CD8-positive, alpha-beta memory T cell (primary cell): ENCODE results near the gene KLHL21. TPM values are rescaled to one million over a fixed set of nuclear protein-coding genes. Genes with fewer than 3 reads are reported as not detected.

Experiments used
- CTCF ChIA-PET: fragments of 350-600 bp; sonication (Branson Sonifier 250); formaldehyde crosslinking; loops from one replicate; lab custom pipeline; 2021; ENCODE audit warnings: antibody characterized with exemption; lab: Charles Lee
- POLR2A ChIA-PET: fragments of 350-600 bp; sonication (Branson Sonifier 250); formaldehyde crosslinking; loops from one replicate; lab custom pipeline; 2021; ENCODE audit warnings: antibody characterized with exemption; lab: Charles Lee
- DNase-seq, 5 donors: peaks; one replicate each; pipeline versions ENCODE4 v3.0.0 to v3.0.0-alpha.2; 2020 to 2022; ENCODE audit warnings: mixed read lengths in 1 of 5
- H3K27ac ChIP-seq: one replicate; pipeline ENCODE4 v1.7.0; 2013; ENCODE audit warnings: low read depth, mild to moderate bottlenecking, low read length, moderate library complexity
- H3K27me3 ChIP-seq: 2 replicates; pipeline ENCODE4 v1.7.0; 2013; ENCODE audit warnings: low read length, mild to moderate bottlenecking; ENCODE audit not compliant: insufficient read depth, poor library complexity, severe bottlenecking
- H3K36me3 ChIP-seq: 2 replicates; pipeline ENCODE4 v1.7.0; 2013; ENCODE audit warnings: mild to moderate bottlenecking, low read length, moderate library complexity; ENCODE audit not compliant: insufficient read depth
- H3K4me1 ChIP-seq: 2 replicates; pipeline ENCODE4 v1.7.0; 2013; ENCODE audit warnings: mild to moderate bottlenecking, low read length, moderate library complexity; ENCODE audit not compliant: insufficient read depth
- H3K4me3 ChIP-seq: 2 replicates; pipeline ENCODE4 v1.7.0; 2013; ENCODE audit warnings: mild to moderate bottlenecking, low read length
- H3K9me3 ChIP-seq: 2 replicates; pipeline ENCODE4 v1.7.0; 2013; ENCODE audit warnings: mild to moderate bottlenecking, low read length
- H3K27ac Mint-ChIP-seq, 8 donors: one replicate each; pipeline ENCODE4 v1.8.0; 2020 to 2021; ENCODE audit warnings: mixed read lengths in 8 of 8, mild to moderate bottlenecking in 6 of 8, inconsistent platforms in 3 of 8, moderate library complexity in 3 of 8
- H3K27me3 Mint-ChIP-seq, 2 donors: one replicate each; pipeline ENCODE4 v1.8.0; 2020 to 2021; ENCODE audit warnings: mixed read lengths in 2 of 2, mild to moderate bottlenecking in 1 of 2, moderate library complexity in 1 of 2
- H3K36me3 Mint-ChIP-seq, 3 donors: one replicate each; pipeline ENCODE4 v1.8.0; 2020 to 2021; ENCODE audit warnings: mixed read lengths in 3 of 3, inconsistent platforms in 1 of 3, mild to moderate bottlenecking in 1 of 3
- H3K4me1 Mint-ChIP-seq, 3 donors: one replicate each; pipeline ENCODE4 v1.8.0; 2020 to 2021; ENCODE audit warnings: mixed read lengths in 3 of 3, inconsistent platforms in 1 of 3, mild to moderate bottlenecking in 1 of 3
- H3K4me3 Mint-ChIP-seq, 7 donors: one replicate each; pipeline ENCODE4 v1.8.0; 2020 to 2021; ENCODE audit warnings: mixed read lengths in 7 of 7, mild to moderate bottlenecking in 6 of 7, moderate library complexity in 4 of 7, inconsistent platforms in 2 of 7
- H3K9me3 Mint-ChIP-seq, 5 donors: one replicate each; pipeline ENCODE4 v1.8.0; 2020 to 2022; ENCODE audit warnings: mixed read lengths in 5 of 5, mild to moderate bottlenecking in 3 of 5, moderate library complexity in 2 of 5, inconsistent platforms in 1 of 5
- polyA plus RNA-seq: library from polyadenylated mRNA; unstranded; fragments of 300-500 nt; fragmentation: Illumina TruSeq; gene quantifications from one replicate; pipeline ENCODE4 v1.2.3, GENCODE V29; 2021
- total RNA-seq, 2 experiments: library from RNA; stranded (reverse); gene quantifications; one replicate each; pipeline ENCODE4 v1.2.3, GENCODE V29; 2021

Gene KLHL21
- total and polyA plus RNA-seq, 3 experiments from 2014 or later = 31.6 to 37.3 (median 36.4) TPM

DNA sequence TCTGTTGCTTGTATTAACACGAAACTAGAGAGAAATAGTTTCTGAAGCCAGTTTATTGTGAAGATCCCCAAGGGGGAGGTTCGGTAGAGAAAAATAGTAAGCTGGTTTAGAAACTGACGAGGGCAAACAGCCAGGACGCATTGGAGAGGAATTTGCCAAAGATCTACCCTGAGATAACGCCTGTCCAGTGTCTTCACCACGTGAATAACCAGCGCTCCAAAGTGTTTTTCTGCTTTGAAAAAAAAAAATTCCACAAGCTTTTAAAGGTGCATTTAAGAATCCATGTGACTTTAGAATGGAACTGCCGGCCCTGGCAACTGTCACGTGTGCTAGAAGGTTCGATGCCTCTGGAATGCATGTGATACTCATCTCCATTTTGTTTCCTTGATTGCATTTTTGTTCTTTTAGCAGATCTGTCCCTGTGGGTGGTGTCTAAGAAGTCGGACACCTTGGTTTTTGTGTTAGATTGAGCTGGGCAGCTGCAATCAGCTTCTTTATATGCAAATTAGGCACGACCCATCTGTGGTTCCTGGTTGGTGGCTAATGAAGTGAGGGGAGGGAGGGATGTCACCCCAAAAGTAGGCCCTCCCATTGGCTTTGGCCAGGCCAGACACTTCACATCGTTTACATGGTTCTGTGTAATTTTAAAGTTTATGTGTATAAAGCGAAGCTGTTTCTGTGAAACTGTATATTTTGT lies 20.7 kb upstream of the KLHL21 start:
- H3K27ac Mint-ChIP-seq = peak overlapping the region in 5 of 8 donors; percentile 11 to 44 (median 21)

DNA sequence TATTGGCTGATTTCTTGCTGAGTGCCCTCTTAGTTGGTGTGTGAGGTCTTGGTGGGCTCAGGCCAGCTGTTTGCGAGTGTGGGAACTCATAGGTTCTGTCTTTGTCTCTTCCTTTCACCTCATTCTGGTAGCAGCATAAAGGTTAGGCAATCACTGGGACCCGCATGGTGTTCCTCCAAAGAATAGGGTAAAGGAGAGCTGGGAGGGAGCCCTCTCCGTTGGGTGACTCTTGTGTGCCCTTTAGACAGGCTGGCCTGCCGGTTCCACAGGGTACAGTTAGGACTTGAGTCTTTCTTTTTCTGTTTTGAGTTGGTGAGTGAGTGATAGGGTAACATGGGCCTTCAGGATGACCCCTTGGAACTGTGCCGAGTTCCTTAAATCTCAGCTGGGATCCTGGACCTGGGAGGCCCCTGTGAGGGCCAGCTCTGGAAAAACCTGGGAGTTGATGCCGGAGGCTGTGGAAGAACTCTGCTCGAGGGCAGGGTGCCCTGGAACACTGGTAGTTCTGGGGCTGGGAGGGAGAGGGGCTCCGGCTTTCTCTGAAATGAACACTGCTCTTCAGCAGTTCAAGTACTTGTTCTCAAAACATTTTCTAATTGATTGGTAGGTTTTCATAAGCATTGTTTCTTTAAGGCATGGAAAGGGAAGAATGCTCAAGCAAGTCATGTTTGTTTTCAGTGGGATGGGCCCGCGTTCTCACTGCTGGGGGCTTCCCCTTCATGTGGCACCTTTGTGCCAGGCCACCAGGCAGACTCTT lies 19.9 kb upstream of the KLHL21 start:
- H3K27me3 ChIP-seq = no peaks in the 10 kb centered on the region
- no peaks in the 10 kb centered on the region for H3K9me3 ChIP-seq
- no peaks in the 10 kb centered on the region for H3K9me3 Mint-ChIP-seq
- peak overlapping the region in 3 of 8 donors; percentile 12 to 43 (median 17) for H3K27ac Mint-ChIP-seq
- peak overlapping the region in 4 of 7 donors; percentile 5 to 79 (median 57) for H3K4me3 Mint-ChIP-seq
- H3K4me1 ChIP-seq = peaks cover 20% of the 10 kb centered on the region
- peaks cover 2 to 47% (median 4%) of the 10 kb centered on the region in 3 donors for H3K36me3 Mint-ChIP-seq
- POLR2A ChIA-PET = interaction anchor here (0.9 kb wide), 1 partner anchor 23 kb away, joined by 3 read pairs; no protein-coding TSS in a partner anchor
- CTCF ChIA-PET = interaction anchor here (0.9 to 1.7 kb wide), 4 partner anchors 13 to 99 kb away, joined by 3 to 9 read pairs (median 4); no protein-coding TSS in a partner anchor
- DNase-seq = no peak
- H3K4me3 ChIP-seq = no peak overlapping the region
- peaks cover 9% of the 10 kb centered on the region for H3K36me3 ChIP-seq
- H3K27ac ChIP-seq = no peak overlapping the region
- H3K4me1 Mint-ChIP-seq = peaks cover 20 to 26% (median 22%) of the 10 kb centered on the region in 3 donors
- H3K27me3 Mint-ChIP-seq = no peaks in the 10 kb centered on the region

More for the DNA sequence above, 20.7 kb upstream of the KLHL21 start:
- Mint-ChIP-seq H3K27me3 (no peaks in the 10 kb centered on the region), H3K36me3 (peaks cover 2 to 52% (median 4%) of the 10 kb centered on the region in 3 donors), H3K9me3 (no peaks in the 10 kb centered on the region), H3K4me1 (peaks cover 26 to 31% (median 26%) of the 10 kb centered on the region in 3 donors), H3K4me3 (peak overlapping the region; percentile 2 to 89 (median 32))
- no peak for DNase-seq
- peaks cover 20% of the 10 kb centered on the region for H3K4me1 ChIP-seq
- H3K27me3 ChIP-seq = no peaks in the 10 kb centered on the region
- peaks cover 9% of the 10 kb centered on the region for H3K36me3 ChIP-seq
- ChIA-PET POLR2A (interaction anchor here (0.7 to 1.4 kb wide), 2 partner anchors 20 to 76 kb away, joined by 3 to 5 read pairs; no protein-coding TSS in a partner anchor), CTCF (interaction anchor here (1.4 to 1.8 kb wide), 4 partner anchors 16 to 99 kb away, joined by 3 to 9 read pairs (median 7); partner anchors contain the start of genes NOL9 and TAS1R1)
- H3K9me3 ChIP-seq = no peaks in the 10 kb centered on the region
- no peak overlapping the region for H3K27ac ChIP-seq
- H3K4me3 ChIP-seq = no peak overlapping the region

DNA sequence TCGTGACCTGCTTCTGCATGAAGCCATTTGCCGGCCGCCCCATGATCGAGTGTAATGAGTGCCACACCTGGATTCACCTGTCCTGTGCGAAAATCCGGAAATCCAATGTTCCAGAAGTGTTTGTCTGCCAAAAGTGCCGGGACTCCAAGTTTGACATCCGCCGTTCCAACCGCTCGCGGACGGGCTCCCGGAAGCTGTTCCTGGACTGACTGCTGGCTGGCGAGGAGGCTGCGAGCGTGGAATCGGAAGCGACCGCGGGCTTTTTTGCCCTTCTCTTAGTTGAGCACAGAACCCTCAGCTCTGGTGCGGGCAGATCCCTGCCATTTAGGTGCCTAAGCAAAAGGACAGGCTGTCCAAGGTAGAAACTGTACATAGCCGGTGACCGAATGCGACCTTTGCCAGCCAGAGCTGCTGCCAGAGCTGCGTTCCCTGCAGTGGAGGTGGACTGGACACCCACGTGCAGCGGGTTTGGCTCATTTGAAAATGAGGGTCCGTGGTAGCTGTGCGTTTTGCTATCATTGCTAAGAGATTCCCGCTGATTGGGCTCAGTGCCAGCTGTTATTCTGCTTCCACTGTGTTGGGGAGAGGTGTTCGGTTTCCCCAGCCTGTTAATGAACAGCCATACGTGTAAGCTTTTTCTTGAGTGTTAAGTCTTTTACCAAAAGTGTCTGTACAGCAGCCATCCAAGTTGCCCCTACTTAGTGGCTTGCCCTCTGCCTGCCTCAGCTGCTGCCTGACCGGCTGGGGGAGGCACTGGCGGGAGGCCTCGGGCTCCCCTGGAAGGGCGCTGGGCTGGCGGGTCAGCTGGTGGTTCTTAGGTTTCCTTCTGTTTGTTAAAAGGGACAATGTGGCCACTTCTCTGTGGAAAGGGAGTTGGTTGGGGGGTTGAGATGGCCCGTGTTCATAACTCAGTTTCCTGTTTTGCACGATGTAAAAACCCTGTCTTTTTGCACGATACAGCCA lies 19.0 kb upstream of the KLHL21 start:
- Mint-ChIP-seq H3K27me3 (no peaks in the 10 kb centered on the region), H3K36me3 (peaks cover 2 to 46% (median 4%) of the 10 kb centered on the region in 3 donors), H3K27ac (peak overlapping the region in 2 of 8 donors; percentile 17 to 24), H3K4me1 (peaks cover 16 to 21% (median 20%) of the 10 kb centered on the region in 3 donors), H3K4me3 (peak overlapping the region in 1 of 7 donors; percentile 76), H3K9me3 (no peaks in the 10 kb centered on the region)
- no peaks in the 10 kb centered on the region for H3K27me3 ChIP-seq
- no peak overlapping the region for H3K4me3 ChIP-seq
- POLR2A ChIA-PET = interaction anchor here (0.9 kb wide), 1 partner anchor 22 kb away, joined by 3 read pairs; no protein-coding TSS in a partner anchor
- no peak overlapping the region for H3K27ac ChIP-seq
- CTCF ChIA-PET = interaction anchor here (0.9 to 1.7 kb wide), 3 partner anchors 12 to 25 kb away, joined by 4 to 5 read pairs (median 4); partner anchors contain the start of gene KLHL21
- DNase-seq = no peak
- H3K4me1 ChIP-seq = peaks cover 16% of the 10 kb centered on the region
- peaks cover 9% of the 10 kb centered on the region for H3K36me3 ChIP-seq
- no peaks in the 10 kb centered on the region for H3K9me3 ChIP-seq

DNA sequence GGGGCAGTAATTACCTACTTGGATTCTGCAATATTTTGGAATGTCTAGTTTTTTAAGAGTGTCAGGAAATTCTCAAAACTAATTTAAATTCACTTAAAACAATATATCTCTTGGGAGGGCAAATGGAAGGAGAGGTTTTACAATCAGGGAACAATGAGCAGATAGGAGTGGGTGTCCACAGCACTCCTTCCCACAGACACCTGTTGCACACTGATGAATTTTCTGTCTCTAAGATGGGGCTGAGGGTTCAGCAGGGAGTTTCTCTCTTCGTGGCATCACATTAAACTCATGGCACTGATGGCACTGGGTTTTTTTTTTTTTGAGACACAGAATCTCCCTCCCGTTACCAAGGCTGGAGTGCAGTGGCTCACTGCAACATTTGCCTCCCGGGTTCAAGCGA lies 16.4 kb upstream of the KLHL21 start:
- ChIA-PET CTCF (interaction anchor here (1.4 to 1.6 kb wide), 2 partner anchors 10 to 11 kb away, joined by 3 read pairs; no protein-coding TSS in a partner anchor), POLR2A (no interaction called here)
- H3K27me3 ChIP-seq = no peaks in the 10 kb centered on the region
- peaks cover 11 to 16% (median 12%) of the 10 kb centered on the region in 3 donors for H3K4me1 Mint-ChIP-seq
- peaks cover 9% of the 10 kb centered on the region for H3K36me3 ChIP-seq
- no peak overlapping the region for H3K27ac ChIP-seq
- no peaks in the 10 kb centered on the region for H3K9me3 Mint-ChIP-seq
- no peaks in the 10 kb centered on the region for H3K27me3 Mint-ChIP-seq
- DNase-seq = no peak
- no peak overlapping the region for H3K27ac Mint-ChIP-seq
- no peaks in the 10 kb centered on the region for H3K9me3 ChIP-seq
- no peaks in the 10 kb centered on the region for H3K4me1 ChIP-seq
- H3K4me3 ChIP-seq = no peak overlapping the region
- H3K36me3 Mint-ChIP-seq = peaks cover 2 to 45% (median 4%) of the 10 kb centered on the region in 3 donors
- peak overlapping the region in 1 of 7 donors; percentile 73 for H3K4me3 Mint-ChIP-seq

DNA sequence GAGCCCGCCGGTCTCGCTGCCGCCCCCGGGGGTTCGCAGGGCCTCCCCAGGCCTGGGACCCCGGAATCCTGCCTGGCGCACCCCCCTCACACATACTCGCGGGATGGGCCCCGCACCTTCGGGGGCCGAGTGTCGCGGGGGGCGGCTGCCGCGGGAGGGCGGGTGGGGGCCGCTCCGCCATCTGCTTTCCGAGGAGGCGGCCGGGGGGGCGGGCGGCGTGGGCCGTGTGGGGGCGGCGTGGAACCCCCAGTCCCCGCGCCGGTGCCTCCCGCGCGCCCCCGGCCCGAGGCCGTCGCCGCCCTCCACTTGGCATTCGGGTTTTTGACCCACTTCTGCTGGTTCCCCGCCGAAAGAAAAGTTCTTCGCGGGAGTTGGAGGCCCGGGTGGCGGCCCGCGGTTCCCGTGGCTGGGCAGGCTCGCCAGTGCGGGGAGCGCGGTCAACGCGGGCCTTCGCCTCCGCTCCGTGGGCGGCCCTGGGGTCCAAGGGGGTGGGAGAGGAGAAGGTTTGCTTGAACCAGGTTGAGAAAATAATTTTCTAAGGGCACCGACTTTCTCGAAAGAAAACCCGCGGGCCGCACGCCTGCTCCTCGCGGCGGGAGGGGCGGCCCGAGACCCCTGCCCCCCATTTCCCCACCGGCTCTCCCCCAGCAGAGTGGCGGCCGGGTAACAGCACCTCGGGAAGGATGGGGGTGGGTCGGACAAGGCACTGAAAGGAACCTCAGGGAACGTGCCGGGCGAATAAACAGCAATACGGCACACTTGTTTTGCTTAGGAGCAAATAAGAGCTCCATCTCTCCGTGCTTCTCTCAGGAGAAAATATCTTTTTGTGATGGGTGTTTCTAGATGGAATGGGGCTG lies 12.5 kb upstream of the KLHL21 start:
- Mint-ChIP-seq H3K36me3 (peaks cover 0 to 24% (median 2%) of the 10 kb centered on the region in 3 donors), H3K27me3 (peaks cover 0 to 2% of the 10 kb centered on the region in 2 donors), H3K9me3 (no peaks in the 10 kb centered on the region), H3K4me3 (peak overlapping the region; percentile 70 to 87 (median 81)), H3K4me1 (peaks cover 20 to 25% (median 23%) of the 10 kb centered on the region in 3 donors), H3K27ac (peak overlapping the region in 5 of 8 donors; percentile 52 to 82 (median 76))
- DNase-seq = peak in 3 of 5 donors; percentile 7 to 26 (median 13)
- Histone ChIP-seq H3K9me3 (no peaks in the 10 kb centered on the region), H3K4me3 (peak overlapping the region; percentile 44), H3K4me1 (peaks cover 12% of the 10 kb centered on the region), H3K27ac (peak overlapping the region; percentile 51), H3K27me3 (no peaks in the 10 kb centered on the region), H3K36me3 (peaks cover 5% of the 10 kb centered on the region)
- ChIA-PET POLR2A (interaction anchor here (0.6 to 1.3 kb wide), 3 partner anchors 11 to 35 kb away, joined by 3 read pairs; partner anchors contain the start of gene ZBTB48), CTCF (interaction anchor here (0.6 to 2.6 kb wide), 5 partner anchors 9 to 129 kb away, joined by 3 to 7 read pairs (median 4); partner anchors contain the start of genes NOL9 and ZBTB48)

DNA sequence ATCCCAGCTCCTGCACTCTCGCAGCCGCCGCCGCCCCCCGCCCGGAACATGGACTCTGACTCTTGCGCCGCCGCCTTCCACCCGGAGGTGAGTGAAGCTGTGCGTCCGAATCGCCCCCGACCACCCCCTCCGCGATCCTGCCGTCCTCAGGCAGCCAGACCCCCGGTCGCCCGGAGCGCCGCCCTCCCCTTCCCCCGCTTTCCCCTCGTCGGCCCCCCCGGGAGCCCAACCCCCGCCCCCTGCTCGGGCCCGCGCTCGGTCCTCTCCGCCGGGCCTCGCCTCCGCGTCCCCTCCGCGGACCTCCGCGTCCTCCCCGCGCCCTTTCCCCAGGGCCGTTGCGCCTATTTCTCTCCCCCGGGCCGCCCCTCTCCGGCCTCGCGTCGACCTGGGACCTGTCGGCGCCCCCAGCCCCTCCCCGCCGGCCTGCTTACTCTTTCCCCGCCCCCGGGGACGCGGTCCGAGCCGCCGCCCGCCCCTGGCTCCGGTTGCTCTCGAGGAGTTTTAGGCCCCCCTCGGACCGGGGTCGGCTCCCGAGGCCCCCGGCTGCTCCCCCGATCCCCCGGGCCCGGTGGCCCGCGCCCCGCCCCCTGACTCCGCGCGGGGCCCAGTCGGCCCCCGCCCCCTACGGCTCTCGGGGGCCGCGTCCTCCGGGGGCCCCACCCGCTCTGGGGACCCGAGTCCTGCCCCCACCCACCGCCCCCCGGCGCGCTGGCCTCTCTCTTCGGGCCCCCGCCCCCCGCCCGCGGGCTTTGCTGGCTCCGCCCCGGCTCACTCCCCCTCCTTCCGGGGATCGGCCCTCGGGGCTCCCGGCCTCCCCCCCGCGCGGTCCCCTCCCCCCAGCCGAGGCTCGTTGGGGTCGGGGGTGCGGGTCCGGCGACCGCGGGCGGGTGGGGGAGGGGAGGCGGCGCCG lies 11.6 kb upstream of the KLHL21 start:
- peak; percentile 26 to 77 (median 52) for DNase-seq
- Mint-ChIP-seq H3K9me3 (no peaks in the 10 kb centered on the region), H3K27ac (peak overlapping the region in 1 of 8 donors; percentile 38), H3K4me1 (peaks cover 20 to 25% (median 23%) of the 10 kb centered on the region in 3 donors), H3K4me3 (peak overlapping the region; percentile 46 to 96 (median 92)), H3K27me3 (peaks cover 0 to 2% of the 10 kb centered on the region in 2 donors), H3K36me3 (peaks cover 0 to 17% (median 0%) of the 10 kb centered on the region in 3 donors)
- Histone ChIP-seq H3K27ac (peak overlapping the region; percentile 59), H3K4me3 (peak overlapping the region; percentile 37), H3K9me3 (no peaks in the 10 kb centered on the region), H3K4me1 (peaks cover 12% of the 10 kb centered on the region), H3K27me3 (no peaks in the 10 kb centered on the region), H3K36me3 (no peaks in the 10 kb centered on the region)
- POLR2A ChIA-PET = interaction anchor here (1.1 to 3.1 kb wide), 2 partner anchors 11 to 14 kb away, joined by 3 to 32 read pairs; partner anchors contain the start of gene KLHL21
- CTCF ChIA-PET = no interaction called here
